GM19463 (cell line): ENCODE measurements around the gene TTF2.

Source experiments
- ATAC-seq: cut with Tn5 transposase; IDR thresholded peaks from one replicate; pipeline ENCODE4 v1.9.1; 2021; ENCODE audit warnings: mild to moderate bottlenecking, moderate library complexity; ENCODE audit not compliant: unreplicated experiment

Gene TTF2

DNA sequence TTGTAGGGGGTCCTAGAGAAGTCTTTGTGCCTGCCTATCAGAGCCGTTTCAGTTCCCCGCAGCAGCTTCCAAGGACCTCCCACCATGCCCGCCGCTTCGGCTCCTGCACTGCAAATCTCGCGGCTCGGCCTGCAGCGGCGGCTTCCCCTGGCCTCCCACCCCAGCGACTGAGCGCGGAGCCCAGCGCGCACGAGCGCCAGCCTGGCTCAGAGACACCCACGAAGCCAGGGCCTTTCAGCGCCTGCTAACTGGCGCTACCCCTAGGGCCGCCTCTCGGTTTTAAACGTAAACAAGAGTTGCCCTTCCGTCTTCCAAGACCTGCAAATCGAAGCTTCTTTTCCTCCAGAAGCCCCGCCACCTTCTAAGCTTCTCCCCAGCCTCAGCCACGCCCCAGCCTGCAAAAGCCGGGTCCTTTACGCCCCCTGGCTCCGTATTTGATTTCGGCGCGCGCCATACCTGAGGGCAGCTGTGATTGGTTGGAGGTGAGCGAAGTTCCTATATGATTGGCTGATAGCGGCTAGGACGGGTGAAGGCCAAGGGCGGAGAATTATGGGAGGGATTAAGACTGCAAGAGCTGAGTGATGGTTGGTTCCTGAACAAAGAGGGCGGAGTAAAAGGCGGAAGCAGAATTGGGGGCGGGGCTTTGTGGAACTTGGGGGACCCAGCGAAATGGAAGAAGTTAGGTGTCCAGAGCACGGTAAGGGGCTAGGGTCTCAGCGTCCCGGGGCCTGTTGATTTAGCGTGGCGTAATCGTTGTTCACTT is at the start of gene TTF2:
TSS of gene TTF2 (plus strand) at position 649 of the 763 bp plus-strand sequence. CDS start at position 670, 21 bp downstream.
- ATAC-seq, result peak; percentile 84

- no peak for ATAC-seq
These were observed 48.8 kb upstream of the TTF2 start for GRCh38 chr1:117011334-117011733.

DNA sequence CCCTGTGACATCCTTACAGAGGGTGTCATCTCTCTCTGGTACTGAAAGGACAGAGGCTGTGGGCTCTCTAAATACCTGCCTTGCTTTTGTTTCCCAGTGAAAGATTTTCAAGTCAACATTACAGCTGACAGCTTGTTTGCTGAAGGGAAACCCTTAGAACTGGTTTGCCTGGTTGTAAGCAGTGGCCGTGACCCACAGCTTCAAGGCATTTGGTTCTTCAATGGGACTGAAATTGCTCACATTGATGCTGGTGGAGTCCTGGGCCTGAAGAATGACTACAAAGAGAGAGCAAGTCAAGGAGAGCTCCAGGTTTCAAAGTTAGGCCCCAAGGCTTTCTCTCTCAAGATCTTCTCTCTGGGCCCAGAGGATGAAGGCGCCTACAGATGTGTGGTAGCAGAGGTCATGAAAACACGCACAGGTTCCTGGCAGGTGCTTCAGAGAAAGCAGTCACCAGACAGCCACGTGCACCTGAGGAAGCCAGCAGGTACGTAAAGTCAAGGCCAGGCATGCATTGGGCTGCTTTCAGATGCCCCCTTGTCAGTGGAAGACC is 46.7 kb upstream of the TTF2 start:
- no peak for ATAC-seq

GRCh38 chr1:117014209-117014608 is 45.9 kb upstream of the TTF2 start:
- ATAC-seq, result no peak

- no peak for ATAC-seq
These were observed 44.4 kb upstream of the TTF2 start for GRCh38 chr1:117015724-117016123.

GRCh38 chr1:117017062-117017461 is 43.1 kb upstream of the TTF2 start:
- ATAC-seq, result no peak

DNA sequence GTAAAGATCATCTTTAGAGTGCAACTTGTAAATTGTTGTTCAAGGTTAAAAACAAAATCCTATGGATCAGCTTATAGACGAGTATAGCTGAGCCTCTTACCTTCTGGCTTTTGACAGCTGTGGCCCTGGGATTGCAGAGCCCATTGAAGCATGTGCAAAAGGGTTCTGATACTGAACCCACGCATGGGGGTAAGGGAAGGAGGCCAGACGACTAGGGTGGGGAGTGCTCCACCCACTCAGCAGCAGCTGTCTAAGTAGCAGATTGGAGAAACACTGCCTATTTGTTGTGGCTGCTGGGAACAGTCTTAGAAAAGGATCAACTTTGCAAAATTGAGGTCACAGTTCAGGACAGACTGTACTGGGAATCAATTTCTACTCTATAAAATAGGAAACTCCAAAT is 42.5 kb upstream of the TTF2 start:
- no peak for ATAC-seq

- no peak for ATAC-seq
These were observed 39.5 kb upstream of the TTF2 start for GRCh38 chr1:117020526-117021156.

- no peak for ATAC-seq
These were observed 38.0 kb upstream of the TTF2 start for GRCh38 chr1:117022114-117022513.

DNA sequence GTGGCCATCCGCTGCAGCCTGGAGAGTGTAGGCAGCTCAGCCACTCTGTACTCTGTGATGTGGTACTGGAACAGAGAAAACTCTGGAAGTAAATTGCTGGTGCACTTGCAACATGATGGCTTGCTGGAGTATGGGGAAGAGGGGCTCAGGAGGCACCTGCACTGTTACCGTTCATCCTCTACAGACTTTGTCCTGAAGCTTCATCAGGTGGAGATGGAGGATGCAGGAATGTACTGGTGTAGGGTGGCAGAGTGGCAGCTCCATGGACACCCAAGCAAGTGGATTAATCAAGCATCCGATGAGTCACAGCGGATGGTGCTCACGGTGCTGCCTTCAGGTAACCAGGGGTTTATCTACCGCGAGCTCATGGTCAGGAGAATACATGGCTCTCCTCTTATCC is 34.6 kb upstream of the TTF2 start:
- no peak for ATAC-seq

GRCh38 chr1:117026361-117026760 is 33.8 kb upstream of the TTF2 start:
- ATAC-seq, result no peak

- no peak for ATAC-seq
These were observed 30.4 kb upstream of the TTF2 start for GRCh38 chr1:117029685-117030084.

- ATAC-seq, result no peak
These were observed 29.8 kb upstream of the TTF2 start for GRCh38 chr1:117030271-117030877.

GRCh38 chr1:117032266-117032665 is 27.9 kb upstream of the TTF2 start:
- no peak for ATAC-seq

DNA sequence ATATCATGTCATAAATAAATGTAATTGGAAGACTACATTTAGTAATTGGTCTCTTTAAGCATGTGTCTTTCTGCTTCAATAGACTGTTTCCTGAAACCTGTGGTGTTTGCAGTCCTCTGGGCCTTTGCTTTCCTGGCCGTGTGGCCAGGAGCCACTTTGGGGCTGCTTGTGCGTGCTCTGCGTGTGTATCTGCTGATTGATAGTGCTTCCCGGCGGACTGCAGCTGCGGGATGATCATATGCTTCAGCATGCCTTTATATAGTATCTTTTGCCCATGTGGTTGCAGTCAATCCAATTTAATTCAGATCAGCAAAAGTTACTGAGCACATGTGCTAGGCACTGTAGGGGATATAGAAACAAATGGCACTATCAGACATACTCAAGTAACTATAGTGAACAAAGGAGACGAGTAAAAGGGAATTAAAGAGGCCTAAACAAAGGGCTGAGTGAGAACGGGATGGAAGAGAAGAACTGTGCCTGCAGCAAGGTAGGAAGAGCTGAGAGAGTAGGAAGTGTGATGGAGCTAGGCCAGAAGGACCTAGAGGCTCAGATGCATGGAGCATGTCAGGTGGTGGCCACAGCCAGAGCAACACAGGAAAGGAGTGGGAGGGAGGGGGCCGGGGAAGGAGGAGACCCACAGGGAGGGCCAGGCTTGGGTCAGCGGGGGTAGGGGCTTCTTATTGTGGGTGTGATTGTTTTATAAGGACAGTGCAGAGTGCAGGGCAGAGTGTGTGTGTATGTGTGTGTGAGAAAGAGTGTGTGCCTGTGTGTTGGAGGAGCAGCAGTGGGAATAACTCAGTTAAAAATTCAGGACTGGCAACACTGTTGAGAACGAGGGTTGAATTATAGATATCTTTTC is 27.2 kb upstream of the TTF2 start:
- no peak for ATAC-seq

- no peak for ATAC-seq
These were observed 26.4 kb upstream of the TTF2 start for GRCh38 chr1:117033772-117034171.

GRCh38 chr1:117034791-117035290 is 25.3 kb upstream of the TTF2 start:
- no peak for ATAC-seq

DNA sequence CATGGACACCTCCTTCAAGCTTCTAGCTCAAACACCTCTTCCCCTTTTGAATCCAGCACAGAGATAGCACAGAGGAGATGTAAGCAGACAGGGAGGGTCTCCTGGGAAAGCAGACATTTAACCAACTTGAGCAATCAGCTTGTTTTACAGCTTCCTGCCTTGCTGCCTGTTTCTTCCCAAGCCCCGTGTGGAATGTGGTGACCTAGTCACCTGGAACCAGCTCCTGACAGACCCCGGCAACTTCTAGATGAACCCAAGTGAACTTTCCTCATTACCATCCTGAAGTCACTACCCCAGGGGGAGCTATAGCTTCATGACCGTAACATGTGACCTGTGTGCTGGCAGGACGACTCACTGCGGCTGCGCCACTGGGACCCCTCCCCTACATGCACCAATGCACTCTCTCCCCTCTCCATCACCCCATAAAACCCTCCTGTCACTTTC is 24.1 kb upstream of the TTF2 start:
- no peak for ATAC-seq

DNA sequence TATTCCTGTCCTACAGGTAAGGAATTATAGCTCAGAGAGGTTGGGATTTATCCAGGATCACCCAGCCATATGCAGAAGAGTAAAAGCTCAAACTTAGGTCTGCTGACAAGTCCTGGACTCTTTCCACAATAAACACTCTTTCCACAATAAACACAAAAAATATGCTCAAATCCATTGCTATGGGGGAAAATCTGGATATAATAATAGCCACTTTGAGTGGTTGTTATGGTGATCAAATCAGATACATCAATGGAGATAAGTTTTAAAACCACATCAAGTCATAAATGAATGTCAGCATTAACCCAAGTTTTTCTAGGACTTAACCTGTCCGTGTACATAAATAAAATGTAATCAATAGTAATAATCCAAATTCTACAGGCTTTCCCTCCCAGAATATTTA is 22.3 kb upstream of the TTF2 start:
- ATAC-seq, result no peak

GRCh38 chr1:117038236-117038635 is 21.9 kb upstream of the TTF2 start:
- no peak for ATAC-seq

- ATAC-seq, result no peak
These were observed 15.9 kb upstream of the TTF2 start for GRCh38 chr1:117044217-117044616.
